Glomerular visceral epithelial cell (primary cell): ENCODE results near the gene DDAH1.

Experiments used
- DNase-seq: peaks from one replicate; pipeline ENCODE4 v3.0.0-alpha.2; 2016; ENCODE audit errors: extremely low spot score

DDAH1 gene

DNA sequence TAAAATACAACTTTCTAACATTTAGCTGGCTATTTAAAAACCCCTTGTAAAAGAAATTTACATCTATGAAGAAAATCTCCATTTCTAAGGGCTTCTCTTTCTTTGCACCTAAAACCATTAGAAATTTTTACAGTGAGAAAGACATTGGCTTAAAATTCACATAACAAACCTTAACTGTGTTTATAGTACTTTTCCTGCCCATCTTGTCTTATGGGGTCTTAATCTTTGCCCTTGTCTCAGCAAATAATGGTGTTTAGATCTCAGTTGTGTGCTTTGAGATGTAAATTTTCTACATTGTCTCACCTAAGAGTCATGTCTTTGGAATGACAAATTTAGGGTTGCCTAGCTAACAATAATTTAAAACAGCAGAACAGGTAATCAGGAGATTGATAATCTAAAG, 71.5 kb downstream of the DDAH1 start:
- no peak for DNase-seq

DNA sequence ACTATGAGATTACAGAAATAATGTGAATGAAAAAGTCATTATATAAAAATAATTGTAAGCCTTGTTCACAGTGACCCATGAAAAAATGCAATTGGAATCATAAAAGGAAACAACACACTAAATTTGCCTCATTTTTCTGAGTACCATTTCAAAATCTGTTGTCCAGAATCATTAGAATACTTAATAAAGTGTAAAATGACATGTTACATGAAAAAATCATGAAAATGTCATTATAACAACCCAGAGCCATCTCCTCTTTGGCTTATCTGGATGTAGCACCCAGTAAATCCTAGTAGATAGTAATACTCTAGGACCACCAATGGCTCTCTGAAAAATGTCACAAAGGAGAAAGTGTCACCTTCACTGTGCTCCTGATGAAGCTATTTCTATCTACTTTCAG, 76.5 kb downstream of the DDAH1 start:
- no peak for DNase-seq

DNA sequence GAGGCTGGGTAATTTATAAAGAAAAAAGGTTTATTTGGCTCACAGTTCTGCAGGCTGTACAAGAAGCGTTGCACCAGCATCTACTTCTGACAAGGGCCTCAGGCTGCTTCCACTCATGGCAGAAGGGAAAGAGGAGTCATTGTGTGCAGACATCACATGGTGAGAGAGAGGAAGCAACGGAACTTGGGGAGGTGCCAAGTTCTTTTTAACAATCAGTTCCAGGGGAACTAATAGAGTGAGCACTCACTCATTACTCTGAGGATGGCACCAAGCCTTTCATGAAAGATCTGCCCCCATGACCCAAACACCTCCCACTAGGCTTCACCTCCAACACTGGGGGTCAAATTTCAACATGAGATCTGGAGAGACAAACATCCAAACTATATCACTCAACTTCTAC, 77.2 kb downstream of the DDAH1 start:
- DNase-seq, result no peak

GRCh38 chr1:85386068-85386722, 78.8 kb downstream of the DDAH1 start:
- no peak for DNase-seq

DNA sequence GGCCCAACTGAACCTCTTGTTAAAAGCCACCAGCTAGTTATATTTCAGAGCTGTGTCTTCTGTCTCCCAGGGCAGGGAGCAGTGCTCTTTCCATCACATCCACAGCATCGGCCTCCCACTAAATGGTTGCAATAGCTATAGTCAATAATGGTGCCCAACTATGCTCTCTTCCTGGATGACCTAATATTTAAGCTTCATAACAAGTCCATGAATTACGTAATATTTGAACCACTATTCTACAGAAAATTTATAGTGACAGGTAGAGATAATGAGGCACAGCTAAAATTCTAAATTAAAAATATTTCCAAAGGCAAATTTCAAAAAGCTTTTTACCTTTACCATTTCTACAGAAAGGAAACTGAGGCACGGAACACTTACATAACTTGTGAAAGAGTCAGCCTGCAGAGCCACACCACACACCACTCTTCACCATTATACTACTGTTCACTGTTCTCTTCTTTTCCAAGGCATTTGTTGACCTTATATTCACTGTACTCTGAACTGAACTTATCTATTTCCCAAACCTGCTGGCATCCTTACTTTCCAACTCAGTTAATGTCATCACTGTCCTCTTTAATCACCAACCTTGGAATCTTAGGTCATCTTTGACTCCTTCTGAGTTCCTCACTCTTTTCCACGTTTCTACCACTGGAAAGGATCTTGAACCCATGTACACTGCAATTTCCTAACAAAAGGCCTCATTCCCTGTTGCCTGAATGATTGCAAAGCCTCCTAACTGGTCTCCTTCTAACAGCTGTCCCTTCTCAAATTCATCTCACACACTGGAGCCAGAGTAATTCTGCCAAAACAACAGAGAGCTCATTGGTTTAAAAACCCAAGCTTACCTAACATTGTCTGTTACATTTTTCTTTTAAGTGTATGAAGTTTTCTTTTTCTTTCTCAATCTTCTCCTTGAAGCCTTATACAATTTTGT, 85.5 kb downstream of the DDAH1 start:
- DNase-seq, result no peak

GRCh38 chr1:85378534-85378933, 86.4 kb downstream of the DDAH1 start:
- no peak for DNase-seq

- no peak for DNase-seq
Observed at GRCh38 chr1:85376356-85376755, 88.6 kb downstream of the DDAH1 start.

DNA sequence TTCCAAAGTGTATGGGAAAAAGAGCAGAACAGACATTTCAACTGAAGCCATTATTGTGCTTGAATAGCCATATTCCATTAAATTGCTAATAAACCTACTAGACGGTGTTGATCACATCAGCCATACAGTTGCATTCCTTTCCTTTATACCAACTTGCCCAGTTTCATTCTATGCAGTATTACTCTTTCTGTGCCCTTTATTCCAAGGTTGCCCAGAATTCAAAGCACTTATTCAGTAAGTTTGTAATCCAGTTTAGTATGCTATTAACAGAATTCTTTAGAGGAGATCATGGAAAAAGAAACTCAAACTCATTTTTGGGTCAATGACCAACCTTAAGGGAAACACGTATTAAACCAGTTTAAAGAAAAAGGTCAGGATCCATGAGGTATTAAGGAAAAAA, 89.5 kb downstream of the DDAH1 start:
- DNase-seq, result no peak

DNA sequence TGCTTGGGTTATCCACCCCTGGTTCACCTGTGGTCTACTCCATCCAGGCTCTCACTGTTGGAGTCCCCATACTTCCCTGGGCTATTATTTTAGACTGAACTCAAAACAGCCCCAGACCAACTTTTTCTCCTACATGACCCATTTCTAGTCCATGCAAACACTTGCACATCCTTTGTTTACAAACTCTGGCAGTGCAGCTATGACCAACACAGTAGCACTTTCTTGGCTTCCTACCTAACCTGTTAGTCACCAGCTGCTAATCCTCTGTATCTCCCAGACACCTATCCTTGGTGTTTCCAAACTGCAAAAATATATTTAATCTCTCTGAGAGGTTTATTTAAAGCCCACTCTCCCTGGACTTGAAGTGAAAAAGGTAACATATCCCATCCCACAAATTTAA, 90.8 kb downstream of the DDAH1 start:
- peak; percentile 62 for DNase-seq

GRCh38 chr1:85373378-85373708, 91.6 kb downstream of the DDAH1 start:
- no peak for DNase-seq

DNA sequence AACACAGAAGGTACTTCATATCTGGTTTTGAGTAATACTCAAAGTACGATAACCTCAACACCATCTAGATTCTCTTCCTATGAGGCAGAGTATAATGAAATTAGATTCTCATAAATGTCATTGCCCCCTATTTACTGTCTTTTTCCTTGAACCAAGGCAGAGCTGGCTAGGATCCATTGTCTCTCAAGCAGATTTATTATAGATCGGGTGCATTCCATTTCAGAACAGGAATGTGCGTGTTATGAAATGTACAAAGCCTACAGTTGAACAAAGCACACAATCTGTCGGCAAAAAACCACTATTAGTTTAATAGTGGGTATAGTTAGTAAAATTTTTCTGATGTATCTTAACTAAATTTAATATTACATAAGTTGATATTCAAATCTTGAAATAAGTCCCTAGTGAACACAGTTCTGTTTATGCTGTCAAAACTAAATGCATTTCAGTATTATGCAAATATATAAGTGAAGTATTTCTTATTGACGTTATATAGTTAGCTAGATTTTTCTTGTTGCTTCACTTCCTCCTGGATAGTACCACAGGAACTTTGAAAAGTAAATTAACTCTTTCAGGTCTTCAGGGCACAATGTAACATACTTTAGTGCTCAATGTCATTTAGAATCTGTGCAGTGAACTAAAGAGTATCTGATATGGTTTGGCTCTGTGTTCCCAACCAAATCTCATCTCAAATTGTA, 92.1 kb downstream of the DDAH1 start:
- DNase-seq, result peak; percentile 36

DNA sequence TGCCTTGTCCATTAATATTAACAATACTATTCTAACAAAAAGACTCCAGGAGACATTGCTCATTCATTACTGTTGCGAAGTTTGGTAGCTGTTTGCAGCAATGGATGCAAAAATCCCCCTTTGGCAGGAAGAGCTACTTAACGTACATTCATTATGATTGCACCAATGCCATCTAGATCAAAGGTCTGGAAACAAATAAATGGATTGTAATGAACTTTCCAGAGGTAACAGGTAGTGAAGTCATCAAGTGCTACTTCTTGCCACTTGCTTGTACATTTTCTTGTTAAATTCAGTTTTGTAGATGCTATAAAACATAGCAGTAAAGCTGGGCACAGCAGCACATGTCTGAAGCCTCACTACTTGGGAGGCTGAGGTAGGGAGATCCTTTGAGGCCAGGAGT, 93.9 kb downstream of the DDAH1 start:
- no peak for DNase-seq

DNA sequence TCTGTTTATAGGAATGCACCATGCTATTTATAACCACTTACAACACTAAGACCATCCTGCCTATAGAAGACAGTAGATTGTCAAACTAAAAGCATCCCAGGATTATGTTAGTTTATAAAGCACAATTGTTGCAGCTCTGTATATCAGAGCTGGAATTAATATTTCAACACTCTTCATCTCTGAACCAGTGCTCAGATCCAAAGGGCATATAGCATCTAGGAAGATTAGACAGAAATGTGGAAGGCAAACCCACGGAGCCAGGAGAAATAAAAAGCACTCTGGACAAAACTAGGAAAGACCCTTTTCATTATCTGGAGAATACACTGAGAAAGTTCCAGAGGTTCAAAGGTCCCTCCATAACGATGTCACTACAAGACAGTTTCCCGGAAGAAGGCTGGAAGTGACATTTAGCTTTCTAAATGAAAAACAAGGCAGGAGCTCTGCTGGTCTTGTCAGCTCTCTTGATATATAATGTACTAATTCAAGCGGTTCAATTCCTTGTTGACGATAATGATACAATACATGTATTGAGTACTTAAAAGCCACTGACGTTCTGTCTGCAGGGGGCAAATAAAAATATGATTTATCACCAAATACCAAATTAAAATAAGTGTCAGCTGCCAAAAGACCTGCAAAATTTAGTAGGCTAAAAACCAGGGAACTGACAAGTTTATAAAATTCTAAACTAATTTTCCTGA, 96.7 kb downstream of the DDAH1 start:
- DNase-seq, result no peak

DNA sequence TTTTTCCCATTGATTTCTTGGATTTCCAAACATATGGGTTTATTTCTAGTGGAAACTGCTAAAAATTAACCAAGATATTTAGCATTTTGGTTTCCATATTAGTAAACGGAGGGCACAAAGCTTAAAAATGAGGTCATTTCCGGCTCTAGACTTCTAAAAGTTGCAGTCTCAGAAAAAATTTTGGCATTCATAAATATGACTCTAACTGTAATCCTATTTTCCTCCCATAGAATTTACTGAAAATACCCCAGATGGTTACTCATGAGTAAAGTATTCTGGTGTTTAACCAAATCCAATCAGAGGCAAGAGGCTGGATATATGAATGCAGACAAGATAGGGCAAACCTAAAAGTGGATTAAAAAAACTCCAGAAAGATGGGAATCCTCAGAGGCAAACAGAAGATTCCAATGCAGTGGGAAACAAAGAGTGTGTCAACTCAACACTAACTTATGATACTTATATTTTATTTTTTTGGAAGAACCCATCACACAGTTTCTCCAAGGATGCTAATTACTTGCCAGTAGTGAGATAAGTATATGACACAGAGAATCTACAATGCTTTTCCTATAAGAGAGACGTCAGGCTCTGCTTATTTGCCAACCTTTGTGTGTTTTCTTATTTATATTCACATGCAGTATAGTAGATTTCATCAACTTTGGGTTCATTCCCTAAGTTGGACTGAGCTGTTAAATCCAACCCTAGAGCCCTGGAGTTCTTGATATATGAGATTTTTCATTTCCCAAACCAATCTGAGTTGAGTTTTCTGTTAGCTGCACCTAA, 98.4 kb downstream of the DDAH1 start:
- peak; percentile 69 for DNase-seq

GRCh38 chr1:85365851-85366250, 99.1 kb downstream of the DDAH1 start:
- DNase-seq, result no peak

GRCh38 chr1:85363521-85363920, 101.4 kb downstream of the DDAH1 start:
- DNase-seq, result peak; percentile 84

DNA sequence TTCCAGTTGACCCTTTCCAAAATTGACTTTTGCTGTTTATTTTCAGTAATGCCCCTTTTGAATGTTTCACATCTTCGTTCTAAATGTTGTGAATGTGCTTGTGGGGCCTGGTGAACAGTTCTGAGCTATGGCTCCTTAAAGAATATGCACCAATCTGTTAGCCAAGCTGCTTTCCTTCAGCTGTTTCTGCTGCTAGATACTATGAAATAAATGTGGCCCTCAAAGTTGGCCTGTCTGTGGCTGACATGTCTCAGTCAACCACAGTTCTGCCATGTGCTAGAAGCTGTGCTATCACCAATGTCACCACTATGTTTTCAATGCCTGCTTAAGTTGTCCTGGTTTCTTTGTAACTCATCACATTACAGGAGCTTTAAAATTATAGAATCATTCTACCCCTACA, 101.9 kb downstream of the DDAH1 start:
- DNase-seq, result no peak

GRCh38 chr1:85361606-85362296, 103.2 kb downstream of the DDAH1 start:
- DNase-seq, result no peak

DNA sequence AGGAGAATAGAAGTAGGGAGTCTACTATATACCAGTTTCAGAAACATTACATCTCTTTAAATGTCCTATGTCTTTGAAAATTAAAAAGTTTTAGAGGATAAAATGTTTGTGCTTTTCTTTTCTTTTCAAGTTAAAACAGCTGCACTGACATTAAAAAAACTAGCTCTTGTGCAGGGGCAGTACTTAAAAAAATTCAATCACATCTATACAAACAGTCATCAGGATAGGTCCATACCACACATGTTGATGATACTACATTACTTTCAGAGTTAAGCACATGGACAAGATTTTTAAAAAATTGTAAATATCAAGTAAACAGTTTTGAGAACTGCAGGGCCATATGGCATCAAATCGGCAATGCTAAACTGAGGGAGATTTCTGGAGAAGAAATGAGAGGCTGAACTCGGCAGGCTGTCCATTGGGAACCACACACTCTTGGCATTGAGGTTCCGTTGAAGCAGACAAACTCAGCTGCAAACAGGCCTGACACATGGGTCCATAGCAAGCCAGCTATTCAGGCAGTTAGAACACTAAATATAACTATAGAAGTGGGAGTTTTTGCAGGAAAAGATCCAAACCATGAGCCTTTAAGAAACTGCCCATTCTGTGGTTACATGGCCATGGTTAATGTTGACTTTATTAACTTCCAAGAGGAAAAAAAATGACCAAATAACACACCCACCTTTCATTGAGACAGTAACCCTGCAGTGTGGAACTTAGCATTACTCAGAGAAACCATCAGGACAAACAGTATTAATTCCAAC, 104.0 kb downstream of the DDAH1 start:
- DNase-seq, result peak; percentile 90
